Measurements from ENCODE around the gene GPR137. TPM values are rescaled to one million over a fixed set of nuclear protein-coding genes. Genes with fewer than 3 reads are reported as not detected.
A peak's percentile ranks its signal among the peaks of the same experiment; 100 is the strongest.

Gene GPR137
- total and polyA plus RNA-seq, 9 of the 15 experiments (the other 6 are each of a cell fraction or from before 2014, with no cell fraction given): 0.32 to 26.7 (median 10.7) TPM

DNA sequence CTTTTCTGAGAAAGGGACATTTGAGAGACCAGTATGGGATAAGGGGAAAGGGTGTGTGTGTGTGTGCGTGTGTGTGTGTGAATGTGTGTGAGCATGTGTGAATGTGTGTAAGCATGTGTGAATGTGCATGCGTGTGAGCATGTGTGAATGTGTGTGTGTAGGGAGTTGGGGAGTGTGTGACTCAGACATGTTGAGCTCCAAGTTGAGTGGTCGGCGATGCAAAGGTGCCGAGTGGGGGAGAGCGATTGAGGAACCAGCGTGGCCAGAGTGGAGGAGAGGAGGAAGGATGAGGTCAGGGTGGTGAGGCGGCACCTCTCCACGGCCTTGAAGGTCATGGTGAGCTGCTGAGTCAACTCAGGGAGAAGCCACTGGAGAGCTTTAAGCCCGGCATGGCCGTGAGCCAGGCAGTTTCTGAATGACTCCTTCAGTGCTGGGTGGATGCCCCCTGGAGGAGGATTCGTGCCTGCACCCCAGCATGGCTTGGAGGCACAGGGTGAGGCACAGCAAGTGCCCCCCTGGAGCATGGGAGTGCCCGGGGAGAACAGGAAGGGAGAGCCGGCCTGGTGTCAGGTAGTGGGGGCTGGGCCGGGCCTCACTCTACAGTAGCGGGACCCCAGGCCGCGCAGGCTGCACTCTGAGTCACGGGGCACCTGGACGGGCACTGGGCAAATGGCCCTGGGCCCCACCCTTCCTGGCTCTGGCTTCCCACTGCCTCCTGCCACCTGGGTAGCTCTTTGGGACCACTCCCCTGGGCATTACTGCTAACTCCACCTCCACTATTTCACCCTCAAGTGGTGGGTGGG, 46.1 kb downstream of the GPR137 start (continued):
- TF ChIP-seq, protein P1, sequence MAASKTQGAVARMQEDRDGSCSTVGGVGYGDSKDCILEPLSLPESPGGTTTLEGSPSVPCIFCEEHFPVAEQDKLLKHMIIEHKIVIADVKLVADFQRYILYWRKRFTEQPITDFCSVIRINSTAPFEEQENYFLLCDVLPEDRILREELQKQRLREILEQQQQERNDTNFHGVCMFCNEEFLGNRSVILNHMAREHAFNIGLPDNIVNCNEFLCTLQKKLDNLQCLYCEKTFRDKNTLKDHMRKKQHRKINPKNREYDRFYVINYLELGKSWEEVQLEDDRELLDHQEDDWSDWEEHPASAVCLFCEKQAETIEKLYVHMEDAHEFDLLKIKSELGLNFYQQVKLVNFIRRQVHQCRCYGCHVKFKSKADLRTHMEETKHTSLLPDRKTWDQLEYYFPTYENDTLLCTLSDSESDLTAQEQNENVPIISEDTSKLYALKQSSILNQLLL (CRISPR knock-in tag; IDR thresholded peaks at IDR 0.05; ENCODE audit: borderline replicate concordance): no peak
- TF ChIP-seq PHF8 (IDR thresholded peaks at IDR 0.05; ENCODE audit: borderline replicate concordance, low read length) (peak; percentile 30; the same call in 1 of the 2 replicates), CEBPG (CRISPR knock-in tag; IDR thresholded peaks at IDR 0.05) (no peak), CEBPG (tag; conservative IDR thresholded peaks at IDR 0.05 in 1 of 2, IDR thresholded peaks at IDR 0.05 in 1 of 2) (no peak), MYNN (IDR thresholded peaks at IDR 0.05) (peak; percentile 49; the same call in 1 of the 2 replicates), MYNN (CRISPR knock-in tag; IDR thresholded peaks at IDR 0.05) (no peak), ZNF584 (CRISPR knock-in tag; IDR thresholded peaks at IDR 0.05; ENCODE audit: low read depth) (no peak), HMG20A (CRISPR knock-in tag; conservative IDR thresholded peaks at IDR 0.05) (no peak), SRSF9 (IDR thresholded peaks at IDR 0.05; ENCODE audit: borderline replicate concordance, low read depth, low read length) (no peak), CHD1 (IDR thresholded peaks at IDR 0.05; ENCODE audit: low read length) (no peak), RAD21 (CRISPR knock-in tag; conservative IDR thresholded peaks at IDR 0.05 in 1 of 2, IDR thresholded peaks at IDR 0.05 in 1 of 2) (peak; percentile 51 to 71), BACH1 (tag; IDR thresholded peaks at IDR 0.05) (peak; percentile 91)
- TF ChIP-seq, protein P2, sequence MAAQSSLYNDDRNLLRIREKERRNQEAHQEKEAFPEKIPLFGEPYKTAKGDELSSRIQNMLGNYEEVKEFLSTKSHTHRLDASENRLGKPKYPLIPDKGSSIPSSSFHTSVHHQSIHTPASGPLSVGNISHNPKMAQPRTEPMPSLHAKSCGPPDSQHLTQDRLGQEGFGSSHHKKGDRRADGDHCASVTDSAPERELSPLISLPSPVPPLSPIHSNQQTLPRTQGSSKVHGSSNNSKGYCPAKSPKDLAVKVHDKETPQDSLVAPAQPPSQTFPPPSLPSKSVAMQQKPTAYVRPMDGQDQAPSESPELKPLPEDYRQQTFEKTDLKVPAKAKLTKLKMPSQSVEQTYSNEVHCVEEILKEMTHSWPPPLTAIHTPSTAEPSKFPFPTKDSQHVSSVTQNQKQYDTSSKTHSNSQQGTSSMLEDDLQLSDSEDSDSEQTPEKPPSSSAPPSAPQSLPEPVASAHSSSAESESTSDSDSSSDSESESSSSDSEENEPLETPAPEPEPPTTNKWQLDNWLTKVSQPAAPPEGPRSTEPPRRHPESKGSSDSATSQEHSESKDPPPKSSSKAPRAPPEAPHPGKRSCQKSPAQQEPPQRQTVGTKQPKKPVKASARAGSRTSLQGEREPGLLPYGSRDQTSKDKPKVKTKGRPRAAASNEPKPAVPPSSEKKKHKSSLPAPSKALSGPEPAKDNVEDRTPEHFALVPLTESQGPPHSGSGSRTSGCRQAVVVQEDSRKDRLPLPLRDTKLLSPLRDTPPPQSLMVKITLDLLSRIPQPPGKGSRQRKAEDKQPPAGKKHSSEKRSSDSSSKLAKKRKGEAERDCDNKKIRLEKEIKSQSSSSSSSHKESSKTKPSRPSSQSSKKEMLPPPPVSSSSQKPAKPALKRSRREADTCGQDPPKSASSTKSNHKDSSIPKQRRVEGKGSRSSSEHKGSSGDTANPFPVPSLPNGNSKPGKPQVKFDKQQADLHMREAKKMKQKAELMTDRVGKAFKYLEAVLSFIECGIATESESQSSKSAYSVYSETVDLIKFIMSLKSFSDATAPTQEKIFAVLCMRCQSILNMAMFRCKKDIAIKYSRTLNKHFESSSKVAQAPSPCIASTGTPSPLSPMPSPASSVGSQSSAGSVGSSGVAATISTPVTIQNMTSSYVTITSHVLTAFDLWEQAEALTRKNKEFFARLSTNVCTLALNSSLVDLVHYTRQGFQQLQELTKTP (IDR thresholded peaks at IDR 0.05; ENCODE audit: low read depth in 1 of 2, partially characterized antibody in 2 of 2): no peak
- TF ChIP-seq, protein P3, sequence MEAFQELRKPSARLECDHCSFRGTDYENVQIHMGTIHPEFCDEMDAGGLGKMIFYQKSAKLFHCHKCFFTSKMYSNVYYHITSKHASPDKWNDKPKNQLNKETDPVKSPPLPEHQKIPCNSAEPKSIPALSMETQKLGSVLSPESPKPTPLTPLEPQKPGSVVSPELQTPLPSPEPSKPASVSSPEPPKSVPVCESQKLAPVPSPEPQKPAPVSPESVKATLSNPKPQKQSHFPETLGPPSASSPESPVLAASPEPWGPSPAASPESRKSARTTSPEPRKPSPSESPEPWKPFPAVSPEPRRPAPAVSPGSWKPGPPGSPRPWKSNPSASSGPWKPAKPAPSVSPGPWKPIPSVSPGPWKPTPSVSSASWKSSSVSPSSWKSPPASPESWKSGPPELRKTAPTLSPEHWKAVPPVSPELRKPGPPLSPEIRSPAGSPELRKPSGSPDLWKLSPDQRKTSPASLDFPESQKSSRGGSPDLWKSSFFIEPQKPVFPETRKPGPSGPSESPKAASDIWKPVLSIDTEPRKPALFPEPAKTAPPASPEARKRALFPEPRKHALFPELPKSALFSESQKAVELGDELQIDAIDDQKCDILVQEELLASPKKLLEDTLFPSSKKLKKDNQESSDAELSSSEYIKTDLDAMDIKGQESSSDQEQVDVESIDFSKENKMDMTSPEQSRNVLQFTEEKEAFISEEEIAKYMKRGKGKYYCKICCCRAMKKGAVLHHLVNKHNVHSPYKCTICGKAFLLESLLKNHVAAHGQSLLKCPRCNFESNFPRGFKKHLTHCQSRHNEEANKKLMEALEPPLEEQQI (IDR thresholded peaks at IDR 0.05): no peak
- TF ChIP-seq, protein P4, sequence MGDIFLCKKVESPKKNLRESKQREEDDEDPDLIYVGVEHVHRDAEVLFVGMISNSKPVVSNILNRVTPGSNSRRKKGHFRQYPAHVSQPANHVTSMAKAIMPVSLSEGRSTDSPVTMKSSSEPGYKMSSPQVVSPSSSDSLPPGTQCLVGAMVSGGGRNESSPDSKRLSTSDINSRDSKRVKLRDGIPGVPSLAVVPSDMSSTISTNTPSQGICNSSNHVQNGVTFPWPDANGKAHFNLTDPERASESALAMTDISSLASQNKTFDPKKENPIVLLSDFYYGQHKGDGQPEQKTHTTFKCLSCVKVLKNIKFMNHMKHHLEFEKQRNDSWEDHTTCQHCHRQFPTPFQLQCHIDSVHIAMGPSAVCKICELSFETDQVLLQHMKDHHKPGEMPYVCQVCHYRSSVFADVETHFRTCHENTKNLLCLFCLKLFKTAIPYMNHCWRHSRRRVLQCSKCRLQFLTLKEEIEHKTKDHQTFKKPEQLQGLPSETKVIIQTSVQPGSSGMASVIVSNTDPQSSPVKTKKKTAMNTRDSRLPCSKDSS (IDR thresholded peaks at IDR 0.05; ENCODE audit: low read depth, partially characterized antibody): no peak
- TF ChIP-seq, protein P5, sequence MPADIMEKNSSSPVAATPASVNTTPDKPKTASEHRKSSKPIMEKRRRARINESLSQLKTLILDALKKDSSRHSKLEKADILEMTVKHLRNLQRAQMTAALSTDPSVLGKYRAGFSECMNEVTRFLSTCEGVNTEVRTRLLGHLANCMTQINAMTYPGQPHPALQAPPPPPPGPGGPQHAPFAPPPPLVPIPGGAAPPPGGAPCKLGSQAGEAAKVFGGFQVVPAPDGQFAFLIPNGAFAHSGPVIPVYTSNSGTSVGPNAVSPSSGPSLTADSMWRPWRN (IDR thresholded peaks at IDR 0.05; ENCODE audit: low read depth): 0 out of 2 replicates have a peak, but pooled peaks have one; percentile 22
